CD14-positive monocyte (primary cell): ENCODE measurements around the gene EXOC2. TPM values are rescaled to one million over a fixed set of nuclear protein-coding genes. Genes with fewer than 3 reads are reported as not detected.

Experiments used
- DNase-seq, 3 donors: peaks; one replicate each; pipeline ENCODE4 v3.0.0-alpha.2; 2011 to 2022
- H2AFZ ChIP-seq: 2 replicates; pipeline ENCODE4 v1.6.0; 2012; ENCODE audit warnings: mild to moderate bottlenecking, low read depth, low read length, inconsistent platforms; ENCODE audit not compliant: insufficient read depth, poor library complexity, severe bottlenecking
- H3K27ac ChIP-seq, 2 donors: 1 replicate in 1 of 2; 2 replicates in 1 of 2; pipeline ENCODE4 v1.5.1; 2012 to 2013; ENCODE audit warnings: low read length in 2 of 2, control low read depth in 1 of 2, inconsistent platforms in 1 of 2, low read depth in 1 of 2, mild to moderate bottlenecking in 1 of 2
- H3K27me3 ChIP-seq, 2 donors: one replicate each; pipeline versions ENCODE4 v1.6.0 to v1.6.1; 2011 to 2013; ENCODE audit warnings: low read length in 2 of 2; ENCODE audit not compliant: control insufficient read depth in 2 of 2, insufficient read depth in 2 of 2
- H3K36me3 ChIP-seq, 2 donors: replicated peaks in 1 of 2; 1 replicate in 1 of 2; 2 replicates in 1 of 2; pipeline versions ENCODE4 v1.5.1 to v1.6.1; 2012 to 2013; ENCODE audit warnings: low read length in 2 of 2, control low read depth in 1 of 2, inconsistent platforms in 1 of 2, mild to moderate bottlenecking in 1 of 2; ENCODE audit not compliant: insufficient read depth in 2 of 2, control insufficient read depth in 1 of 2
- H3K4me1 ChIP-seq, 2 donors: 1 replicate in 1 of 2; 2 replicates in 1 of 2; pipeline versions ENCODE4 v1.5.1 to v1.6.1; 2012 to 2013; ENCODE audit warnings: low read length in 2 of 2, control low read depth in 1 of 2, inconsistent platforms in 1 of 2, mild to moderate bottlenecking in 1 of 2, moderate library complexity in 1 of 2; ENCODE audit not compliant: insufficient read depth in 2 of 2, control insufficient read depth in 1 of 2
- H3K4me2 ChIP-seq: replicated peaks from 2 replicates; pipeline ENCODE3; 2012; ENCODE audit warnings: low read length, moderate library complexity, mild to moderate bottlenecking; ENCODE audit not compliant: poor library complexity, severe bottlenecking; ENCODE audit errors: extremely low read depth
- H3K4me3 ChIP-seq, 3 experiments: fragments of 200-600 bp in 1 of 3; sonication (generic) in 1 of 3; replicated peaks in 1 of 3; 1 replicate in 2 of 3; 2 replicates in 1 of 3; pipeline ENCODE4 v1.5.1; 2011 to 2013; ENCODE audit warnings: low read length in 3 of 3, mild to moderate bottlenecking in 3 of 3, control low read depth in 2 of 3, low read depth in 2 of 3, inconsistent platforms in 1 of 3, moderate library complexity in 1 of 3
- H3K79me2 ChIP-seq: 2 replicates; pipeline ENCODE4 v1.6.0; 2012; ENCODE audit warnings: mild to moderate bottlenecking, control low read depth, inconsistent platforms, low read length, moderate library complexity; ENCODE audit not compliant: insufficient read depth
- H3K9ac ChIP-seq: 2 replicates; pipeline ENCODE4 v1.6.0; 2017; ENCODE audit warnings: low read length, mild to moderate bottlenecking; ENCODE audit not compliant: insufficient read depth, poor library complexity, severe bottlenecking
- H3K9me3 ChIP-seq, 2 donors: replicated peaks in 1 of 2; 1 replicate in 1 of 2; 2 replicates in 1 of 2; pipeline versions ENCODE4 v1.5.1 to v1.6.1; 2012 to 2013; ENCODE audit warnings: low read length in 2 of 2, control low read depth in 1 of 2; ENCODE audit not compliant: control insufficient read depth in 1 of 2, insufficient read depth in 1 of 2
- H4K20me1 ChIP-seq: 2 replicates; pipeline ENCODE4 v1.6.0; 2012; ENCODE audit warnings: mild to moderate bottlenecking, low read length, control low read depth, moderate library complexity; ENCODE audit not compliant: insufficient read depth
- H3K27ac Mint-ChIP-seq, 7 donors: one replicate each; pipeline ENCODE4 v1.8.0; 2020; ENCODE audit warnings: mild to moderate bottlenecking in 7 of 7, mixed read lengths in 7 of 7, moderate library complexity in 6 of 7, inconsistent platforms in 2 of 7
- H3K27me3 Mint-ChIP-seq, 3 donors: one replicate each; pipeline ENCODE4 v1.8.0; 2021 to 2022; ENCODE audit warnings: low read depth in 3 of 3, mild to moderate bottlenecking in 3 of 3, mixed read lengths in 3 of 3, moderate library complexity in 3 of 3, inconsistent platforms in 1 of 3
- H3K36me3 Mint-ChIP-seq, 2 donors: one replicate each; pipeline ENCODE4 v1.8.0; 2020; ENCODE audit warnings: mixed read lengths in 2 of 2, inconsistent platforms in 1 of 2, mild to moderate bottlenecking in 1 of 2
- H3K4me1 Mint-ChIP-seq: one replicate; pipeline ENCODE4 v1.8.0; 2020; ENCODE audit warnings: mild to moderate bottlenecking, mixed read lengths
- H3K4me3 Mint-ChIP-seq, 2 donors: one replicate each; pipeline ENCODE4 v1.8.0; 2020; ENCODE audit warnings: mild to moderate bottlenecking in 2 of 2, mixed read lengths in 2 of 2, moderate library complexity in 1 of 2
- H3K9me3 Mint-ChIP-seq, 7 donors: one replicate each; pipeline ENCODE4 v1.8.0; 2020 to 2022; ENCODE audit warnings: mixed read lengths in 7 of 7, mild to moderate bottlenecking in 6 of 7, moderate library complexity in 6 of 7, inconsistent platforms in 2 of 7
- CTCF ChIP-seq: fragments of 200-600 bp; IDR thresholded peaks from one replicate; pipeline ENCODE4 v1.8.0; 2022; ENCODE audit warnings: antibody characterized with exemption, mild to moderate bottlenecking
- WGBS: methylation state at CpG from one replicate; pipeline ENCODE4 v1.1.5; 2013; ENCODE audit warnings: missing lambda C conversion rate; ENCODE audit not compliant: insufficient coverage; 5-methylcytosine and 5-hydroxymethylcytosine counted together
- intact Hi-C, 2 donors: fragments of 100-400 bp; cut with micrococcal nuclease; formaldehyde crosslinking; loops; one replicate each; pipeline versions ENCODE4 v1.15.0 to v1.15.1; 2023
- polyA plus RNA-seq, 3 donors: library from polyadenylated mRNA; depleted of rRNA in 1 of 3; unstranded in 2 of 3; stranded (reverse) in 1 of 3; fragments of 300-500 nt in 2 of 3; fragments of >200 nt in 1 of 3; fragmentation: Illumina TruSeq in 2 of 3; gene quantifications; 1 replicate in 2 of 3; 2 replicates in 1 of 3; pipeline ENCODE4 v1.2.3, GENCODE V29; 2012 to 2021

The EXOC2 gene
- polyA plus RNA-seq, 3 donors, result 7.5 to 15.5 (median 12.0) TPM

GRCh38 chr6:446418-447366, 246.2 kb downstream of the EXOC2 start:
- WGBS, result 93% methylated on average over 18 of the region's 28 CpGs
- H3K27me3 Mint-ChIP-seq, result peaks cover 3 to 12% (median 8%) of the 10 kb centered on the region in 3 donors
- H3K27ac Mint-ChIP-seq, result no peak overlapping the region
- no peaks in the 10 kb centered on the region for H3K79me2 ChIP-seq
- H3K4me3 ChIP-seq, result no peak overlapping the region
- peaks cover 0 to 4% of the 10 kb centered on the region in 2 donors for H3K9me3 ChIP-seq
- no peaks in the 10 kb centered on the region for H3K4me1 ChIP-seq
- no peak overlapping the region for H3K9ac ChIP-seq
- intact Hi-C loops, result no loop called here
- H3K9me3 Mint-ChIP-seq, result peaks cover 5 to 16% (median 11%) of the 10 kb centered on the region in 7 donors
- no peak overlapping the region for H3K4me3 Mint-ChIP-seq
- H3K27me3 ChIP-seq, result no peaks in the 10 kb centered on the region
- H3K27ac ChIP-seq, result no peak overlapping the region
- H2AFZ ChIP-seq, result no peak overlapping the region
- no peak for DNase-seq
- no peak for TF ChIP-seq CTCF
- no peak overlapping the region for H3K4me2 ChIP-seq
- H4K20me1 ChIP-seq, result no peaks in the 10 kb centered on the region
- no peaks in the 10 kb centered on the region for H3K36me3 Mint-ChIP-seq
- peaks cover 1% of the 10 kb centered on the region for H3K4me1 Mint-ChIP-seq
- no peaks in the 10 kb centered on the region for H3K36me3 ChIP-seq

DNA sequence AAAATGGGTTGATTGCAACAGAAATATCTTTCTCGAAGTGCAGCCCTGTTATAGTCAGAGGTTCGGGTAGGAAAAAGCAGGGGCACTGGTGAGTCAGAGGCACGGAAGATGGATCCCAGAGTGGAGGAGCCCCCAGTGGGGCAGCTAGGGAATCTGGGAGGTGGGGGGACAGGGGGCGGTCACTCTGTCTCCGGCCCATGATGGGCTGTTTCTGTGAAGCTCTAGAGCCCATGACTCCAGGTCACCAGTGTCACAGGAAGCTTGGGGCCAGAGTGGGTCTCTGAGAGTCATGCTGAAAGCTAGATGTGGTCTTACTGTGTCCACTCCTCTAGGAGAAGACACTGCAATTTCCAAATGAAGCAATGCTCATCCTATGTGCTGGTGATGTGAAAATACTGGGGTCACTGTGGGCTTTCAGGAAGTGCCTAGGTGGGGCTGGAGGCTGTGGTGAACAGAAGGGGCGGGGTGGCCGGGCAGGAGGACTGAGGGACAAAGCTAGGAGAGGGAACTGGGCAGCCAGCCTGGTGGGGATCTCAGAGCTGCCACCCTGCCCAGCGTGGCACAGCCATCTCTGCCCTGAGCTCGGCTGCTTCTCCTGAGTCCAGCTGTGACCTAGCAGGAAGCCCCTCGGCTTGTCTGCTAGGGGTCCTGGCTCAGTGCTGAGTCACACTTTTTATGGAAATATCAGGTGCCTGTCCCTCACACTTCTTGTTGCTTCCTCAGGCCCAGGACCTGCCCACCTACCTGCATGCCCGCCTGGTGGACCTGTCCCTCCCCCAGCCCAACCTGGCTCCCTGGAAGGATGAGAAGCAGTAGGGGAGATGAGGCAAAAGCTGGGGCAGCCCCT, 247.1 kb downstream of the EXOC2 start:
- Histone ChIP-seq H2AFZ (no peak overlapping the region), H3K27ac (no peak overlapping the region), H3K27me3 (no peaks in the 10 kb centered on the region), H3K79me2 (no peaks in the 10 kb centered on the region), H4K20me1 (no peaks in the 10 kb centered on the region), H3K4me2 (no peak overlapping the region), H3K4me3 (no peak overlapping the region), H3K9ac (no peak overlapping the region), H3K9me3 (peaks cover 0 to 4% of the 10 kb centered on the region in 2 donors), H3K4me1 (no peaks in the 10 kb centered on the region), H3K36me3 (no peaks in the 10 kb centered on the region)
- Mint-ChIP-seq H3K4me1 (peaks cover 1% of the 10 kb centered on the region), H3K36me3 (no peaks in the 10 kb centered on the region), H3K27me3 (peaks cover 2 to 12% (median 8%) of the 10 kb centered on the region in 3 donors), H3K9me3 (peaks cover 5 to 16% (median 10%) of the 10 kb centered on the region in 7 donors), H3K27ac (no peak overlapping the region), H3K4me3 (no peak overlapping the region)
- intact Hi-C loops, result no loop called here
- TF ChIP-seq CTCF, result no peak
- DNase-seq, result no peak
- 57% methylated on average over 10 of the region's 11 CpGs for WGBS
